Measurements from ENCODE around the gene HHATL. TPM values are rescaled to one million over a fixed set of nuclear protein-coding genes. Genes with fewer than 3 reads are reported as not detected.

Gene HHATL
- total and polyA plus RNA-seq, 10 of the 15 experiments (the other 5 are each of a cell fraction or from before 2014, with no cell fraction given): not detected

- TF ChIP-seq USF2 (IDR thresholded peaks at IDR 0.05; ENCODE audit: borderline replicate concordance, low read depth, low read length): peak; percentile 43
Measured at GRCh38 chr3:42654331-42655201, 48.0 kb downstream of the HHATL start (continued).

- ChIA-PET SMC1A (ENCODE audit: uncharacterized antibody, unreplicated experiment) (no interaction called here), RAD21 (ENCODE audit: unreplicated experiment) (interaction anchor here (0.9 to 1.0 kb wide), 2 partner anchors 41 to 71 kb away, joined by 3 read pairs; no protein-coding TSS in a partner anchor), CTCF (interaction anchor here (0.8 to 1.3 kb wide), 3 partner anchors 12 to 228 kb away, joined by 3 to 4 read pairs (median 3); no protein-coding TSS in a partner anchor), POLR2A (interaction anchor here (0.7 to 2.9 kb wide), 2 partner anchors 52 to 75 kb away, joined by 3 to 16 read pairs; partner anchors contain the start of gene NKTR)
- H3K79me2 ChIP-seq (ENCODE audit: control insufficient read depth, insufficient read depth, low read length): no peaks in the 10 kb centered on the region; the same call in 1 of the 2 replicates
- ATAC-seq (peak; percentile 3), FAIRE-seq (no peak), DNase-seq (ENCODE audit: low read depth, low spot score) (no peak)
- WGBS (ENCODE audit: insufficient coverage, insufficient replicate concordance, low lambda C conversion rate, missing lambda C conversion rate): 27% methylated on average over 24 of the region's 31 CpGs
- BruUV-seq (replicated peaks): no TSS peak
- intact Hi-C loops (cut with micrococcal nuclease; ENCODE audit: unreplicated experiment): loop anchor here (5.0 kb wide), 1 partner anchor 89 kb away; no protein-coding TSS in a partner anchor
- H2AFZ ChIP-seq (ENCODE audit: control insufficient read depth, low read depth, low read length): peak within 1 kb of the TSS; percentile 71
- peaks cover 17% of the 10 kb centered on the region for H3K4me1 ChIP-seq (ENCODE audit: control insufficient read depth, insufficient read depth, low read length)
- no peaks in the 10 kb centered on the region for H4K20me1 ChIP-seq (ENCODE audit: control insufficient read depth, insufficient read depth)
- H3K9me3 ChIP-seq (replicated peaks; ENCODE audit: control insufficient read depth, insufficient read depth, low read length): no peaks in the 10 kb centered on the region
- H3K4me2 ChIP-seq (ENCODE audit: control insufficient read depth, insufficient read depth): peak within 1 kb of the TSS; percentile 90
- H3K4me3 ChIP-seq: peak within 1 kb of the TSS; percentile 73
- no peaks in the 10 kb centered on the region for H3K27me3 ChIP-seq (replicated peaks in 1 of 2; ENCODE audit: control insufficient read depth in 2 of 2, insufficient read depth in 2 of 2, low read length in 1 of 2)
- in situ Hi-C loops (cut with MboI): no loop called here
- H3K9ac ChIP-seq (ENCODE audit: control insufficient read depth, insufficient read depth, low read length): peak within 1 kb of the TSS; percentile 74
- H3K36me3 ChIP-seq (ENCODE audit: control insufficient read depth in 2 of 2, insufficient read depth in 2 of 2, low read length in 1 of 2): no peaks in the 10 kb centered on the region
- H3K27ac ChIP-seq (ENCODE audit: control insufficient read depth, insufficient read depth): peak within 1 kb of the TSS; percentile 48
- TF ChIP-seq NFIC (IDR thresholded peaks at IDR 0.05; ENCODE audit: low read depth, low read length) (no peak), ETV6 (conservative IDR thresholded peaks at IDR 0.05 in 1 of 2, IDR thresholded peaks at IDR 0.05 in 1 of 2; ENCODE audit: borderline replicate concordance in 1 of 2, low read depth in 1 of 2) (no peak), SP1 (IDR thresholded peaks at IDR 0.05; ENCODE audit: low read depth, low read length) (no peak), STAT3 (IDR thresholded peaks at IDR 0.05; ENCODE audit: low read depth, low read length) (no peak), CUX1 (IDR thresholded peaks at IDR 0.05; ENCODE audit: insufficient replicate concordance, low read depth, low read length) (no peak), ASH2L (IDR thresholded peaks at IDR 0.05; ENCODE audit: borderline replicate concordance, low read depth) (no peak), CHD4 (IDR thresholded peaks at IDR 0.05) (no peak), HDAC2 (IDR thresholded peaks at IDR 0.05) (no peak), TARDBP (IDR thresholded peaks at IDR 0.05; ENCODE audit: borderline replicate concordance) (no peak)
Measured at GRCh38 chr3:42653560-42654330, 48.9 kb downstream of the HHATL start, which contains the start of gene ZBTB47. TSS of gene ZBTB47 (plus strand) at chr3:42653697. CDS start at chr3:42658356, 4,659 bp downstream.
